MM.1S (cell line): Measurements from ENCODE around the gene PCGF5.

Experiments
- EZH2 ChIP-seq: fragments of 300-600 bp; sonication (generic); optimal IDR thresholded peaks from 2 replicates; pipeline ENCODE3; 2017; ENCODE audit warnings: low read depth, mild to moderate bottlenecking, antibody characterized with exemption, low read length, mixed read lengths
- EZH2phosphoT487 ChIP-seq: fragments of 300-600 bp; sonication (generic); IDR thresholded peaks from 2 replicates; pipeline ENCODE4 v1.6.1; 2018; ENCODE audit warnings: antibody characterized with exemption, low read length
- TF ChIP-seq, protein P1 (sequence below): fragments of 300-600 bp; sonication (generic); IDR thresholded peaks from 2 replicates; pipeline ENCODE4 v1.5.1; 2016; ENCODE audit warnings: antibody characterized with exemption, low read length, mixed read lengths

DNA sequence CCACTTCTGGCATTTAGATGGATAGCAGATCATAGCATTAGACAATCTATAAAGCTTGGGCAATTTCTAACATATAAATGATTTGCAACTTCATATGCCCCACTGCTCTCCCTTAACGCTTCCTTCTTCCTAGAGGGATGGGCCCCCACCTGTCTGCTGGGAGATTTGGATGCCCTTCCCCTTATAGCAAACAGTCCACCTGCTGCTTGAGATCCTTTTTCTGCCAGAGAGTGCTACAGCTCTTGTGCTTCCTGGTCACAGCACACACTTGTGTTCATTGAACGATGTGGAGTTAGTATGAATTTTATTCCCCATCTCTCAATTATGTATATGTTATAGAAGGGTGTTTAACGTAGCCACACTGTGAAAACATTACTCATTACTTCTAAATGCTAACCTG, 10.4 kb upstream of the PCGF5 start:
- TF ChIP-seq EZH2 (no peak), EZH2phosphoT487 (no peak)
- TF ChIP-seq, protein P1, sequence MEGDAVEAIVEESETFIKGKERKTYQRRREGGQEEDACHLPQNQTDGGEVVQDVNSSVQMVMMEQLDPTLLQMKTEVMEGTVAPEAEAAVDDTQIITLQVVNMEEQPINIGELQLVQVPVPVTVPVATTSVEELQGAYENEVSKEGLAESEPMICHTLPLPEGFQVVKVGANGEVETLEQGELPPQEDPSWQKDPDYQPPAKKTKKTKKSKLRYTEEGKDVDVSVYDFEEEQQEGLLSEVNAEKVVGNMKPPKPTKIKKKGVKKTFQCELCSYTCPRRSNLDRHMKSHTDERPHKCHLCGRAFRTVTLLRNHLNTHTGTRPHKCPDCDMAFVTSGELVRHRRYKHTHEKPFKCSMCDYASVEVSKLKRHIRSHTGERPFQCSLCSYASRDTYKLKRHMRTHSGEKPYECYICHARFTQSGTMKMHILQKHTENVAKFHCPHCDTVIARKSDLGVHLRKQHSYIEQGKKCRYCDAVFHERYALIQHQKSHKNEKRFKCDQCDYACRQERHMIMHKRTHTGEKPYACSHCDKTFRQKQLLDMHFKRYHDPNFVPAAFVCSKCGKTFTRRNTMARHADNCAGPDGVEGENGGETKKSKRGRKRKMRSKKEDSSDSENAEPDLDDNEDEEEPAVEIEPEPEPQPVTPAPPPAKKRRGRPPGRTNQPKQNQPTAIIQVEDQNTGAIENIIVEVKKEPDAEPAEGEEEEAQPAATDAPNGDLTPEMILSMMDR: no peak
